T-helper 2 cell (primary cell): ENCODE measurements around the gene RC3H2.

Source experiments
- DNase-seq, 5 experiments: peaks; one replicate each; pipeline versions ENCODE4 v3.0.0 to v3.0.0-alpha.2; 2012 to 2022
- total RNA-seq, 2 donors: gene quantifications; one replicate each; lab custom pipeline; 2026; lab: John Stamatoyannopoulos, UW

RC3H2 gene
- total RNA-seq, result 92.9 to 111 reads per million in 2 donors

DNA sequence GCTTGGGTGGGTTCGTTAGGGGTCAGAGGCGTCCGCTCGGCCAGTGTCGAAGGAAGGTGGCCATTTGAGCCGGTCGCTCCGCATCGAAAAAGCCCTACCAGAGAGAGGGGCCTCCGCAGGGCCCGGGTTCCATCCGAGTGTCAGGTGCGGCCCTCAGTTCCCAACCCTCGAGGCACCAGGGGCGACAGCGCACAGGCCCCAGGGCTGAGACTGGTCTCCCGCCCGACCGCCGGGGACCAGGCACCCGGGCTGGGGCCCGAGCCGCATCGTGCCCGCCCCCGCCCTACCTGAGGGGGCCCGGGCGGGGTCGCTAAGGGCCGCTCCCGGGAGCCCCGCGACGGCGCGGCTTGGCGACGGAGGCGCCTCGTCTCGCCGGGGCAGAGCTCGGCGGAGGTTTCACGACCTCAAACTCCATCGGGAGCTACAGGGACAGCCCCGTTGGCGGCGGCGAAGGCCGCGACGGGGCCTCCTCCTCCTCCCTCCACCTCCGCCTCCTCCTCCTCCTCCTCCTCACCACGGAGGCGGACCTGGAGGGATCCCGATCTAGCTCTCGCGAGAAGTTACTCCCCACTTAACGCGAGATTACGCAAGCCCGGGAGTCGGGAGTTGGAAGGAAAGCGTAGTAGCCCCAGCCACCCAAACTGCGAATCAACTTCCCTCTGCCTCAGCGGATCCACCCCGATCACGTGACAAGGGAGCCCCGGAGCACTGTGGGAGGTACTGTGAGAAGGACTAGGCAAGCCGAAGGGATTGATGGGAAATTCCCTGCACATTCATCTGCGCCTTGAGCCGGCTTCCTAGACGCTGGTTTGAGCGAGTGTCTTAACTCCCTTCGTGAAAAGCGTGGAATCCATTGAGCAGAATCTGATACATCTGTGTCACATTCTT lies at the start of gene RC3H2:
RC3H2 (minus strand) TSS at position 537 of the 888 bp plus-strand sequence. CDS start 7,850 bp downstream, outside the sequence.
- DNase-seq, result peak; percentile 80 to 99 (median 96)

DNA sequence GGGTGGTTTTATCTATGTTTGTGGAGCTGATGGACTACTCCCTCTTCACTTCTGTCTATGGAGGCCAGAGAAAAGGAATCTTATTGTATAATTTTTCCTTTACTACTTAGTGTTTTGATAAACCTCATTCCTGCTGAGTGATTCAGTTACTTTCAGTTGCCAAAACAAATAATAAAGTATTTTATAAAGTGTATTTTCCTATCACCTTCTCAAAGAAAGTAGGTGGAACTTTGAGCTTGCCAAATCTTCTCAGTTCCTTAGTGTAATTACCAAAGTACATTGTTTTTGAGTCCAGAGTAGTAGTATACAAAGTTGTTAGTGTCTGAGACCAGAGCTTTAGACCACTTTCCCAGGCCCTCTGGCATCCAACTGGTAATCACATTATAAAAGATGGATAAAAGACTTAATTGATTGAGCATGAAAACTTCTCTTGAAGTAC lies 49.1 kb upstream of the RC3H2 start:
- no peak for DNase-seq

DNA sequence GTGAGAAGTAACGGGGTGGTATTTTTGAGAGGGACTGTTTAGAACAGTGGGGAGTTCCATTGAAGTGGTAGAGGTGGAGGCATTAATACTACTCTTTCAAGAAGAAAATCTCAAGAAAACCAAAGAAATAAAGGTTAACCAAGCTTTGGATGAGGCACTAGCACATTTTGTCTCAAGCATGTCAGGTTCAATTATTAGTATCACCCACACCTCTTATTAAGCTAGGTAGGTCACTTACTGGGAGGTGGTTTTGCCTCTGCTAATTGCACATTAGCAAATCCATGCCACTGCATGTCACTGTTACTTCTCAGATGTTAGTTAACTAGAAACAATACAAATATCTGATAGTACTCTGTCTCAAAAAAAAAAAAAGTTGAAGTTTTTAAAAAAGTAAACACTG lies 45.9 kb upstream of the RC3H2 start:
- DNase-seq, result no peak

GRCh38 chr9:122950263-122950662 lies 45.1 kb upstream of the RC3H2 start:
- DNase-seq, result no peak

- DNase-seq, result no peak
Observed at GRCh38 chr9:122949696-122950095, 44.5 kb upstream of the RC3H2 start.

DNA sequence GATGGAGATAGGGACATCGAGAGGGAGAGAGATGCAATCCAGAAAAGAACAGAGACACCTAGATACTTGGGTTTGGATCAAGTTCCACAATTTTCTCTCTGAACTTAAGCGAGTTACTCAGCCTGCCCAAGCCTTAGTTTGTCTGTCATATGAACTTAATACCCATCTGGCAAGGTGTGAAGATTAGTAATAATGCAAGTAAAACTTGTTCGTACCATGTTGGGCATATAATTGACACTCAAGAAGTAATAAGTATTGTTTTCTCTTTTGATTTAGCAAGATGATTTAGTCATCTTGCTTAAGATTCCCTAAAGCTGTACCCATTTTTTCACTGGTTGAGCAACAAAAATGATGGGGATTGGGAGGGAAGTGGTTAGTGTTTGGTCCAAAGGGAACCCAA lies 43.2 kb upstream of the RC3H2 start:
- peak in 1 of 5 experiments; percentile 77 for DNase-seq

DNA sequence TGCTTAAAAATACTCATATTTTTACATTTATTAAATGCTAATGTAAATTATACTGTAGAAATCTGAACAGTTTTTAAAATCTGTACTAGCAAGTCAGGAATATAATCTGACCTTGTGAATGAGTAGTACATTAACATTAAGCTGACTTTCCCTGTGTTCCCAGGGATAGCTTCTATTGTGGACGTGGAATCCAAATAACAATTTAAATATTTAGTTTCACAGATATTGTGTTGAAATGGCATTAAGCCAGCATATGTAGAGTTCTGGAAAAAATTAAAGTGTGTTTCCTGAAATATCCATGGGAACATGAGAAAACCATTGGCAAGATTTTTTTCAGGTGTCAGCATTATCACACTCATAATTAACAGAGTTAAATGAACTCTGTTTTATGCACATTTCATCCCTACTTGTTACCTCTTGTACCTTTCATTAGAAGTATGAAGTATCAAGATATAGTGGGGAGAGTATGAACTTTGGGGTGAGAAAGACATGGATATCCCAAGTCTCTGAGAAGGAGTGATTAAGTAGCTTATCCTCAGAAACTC lies 41.4 kb upstream of the RC3H2 start:
- DNase-seq, result no peak

DNA sequence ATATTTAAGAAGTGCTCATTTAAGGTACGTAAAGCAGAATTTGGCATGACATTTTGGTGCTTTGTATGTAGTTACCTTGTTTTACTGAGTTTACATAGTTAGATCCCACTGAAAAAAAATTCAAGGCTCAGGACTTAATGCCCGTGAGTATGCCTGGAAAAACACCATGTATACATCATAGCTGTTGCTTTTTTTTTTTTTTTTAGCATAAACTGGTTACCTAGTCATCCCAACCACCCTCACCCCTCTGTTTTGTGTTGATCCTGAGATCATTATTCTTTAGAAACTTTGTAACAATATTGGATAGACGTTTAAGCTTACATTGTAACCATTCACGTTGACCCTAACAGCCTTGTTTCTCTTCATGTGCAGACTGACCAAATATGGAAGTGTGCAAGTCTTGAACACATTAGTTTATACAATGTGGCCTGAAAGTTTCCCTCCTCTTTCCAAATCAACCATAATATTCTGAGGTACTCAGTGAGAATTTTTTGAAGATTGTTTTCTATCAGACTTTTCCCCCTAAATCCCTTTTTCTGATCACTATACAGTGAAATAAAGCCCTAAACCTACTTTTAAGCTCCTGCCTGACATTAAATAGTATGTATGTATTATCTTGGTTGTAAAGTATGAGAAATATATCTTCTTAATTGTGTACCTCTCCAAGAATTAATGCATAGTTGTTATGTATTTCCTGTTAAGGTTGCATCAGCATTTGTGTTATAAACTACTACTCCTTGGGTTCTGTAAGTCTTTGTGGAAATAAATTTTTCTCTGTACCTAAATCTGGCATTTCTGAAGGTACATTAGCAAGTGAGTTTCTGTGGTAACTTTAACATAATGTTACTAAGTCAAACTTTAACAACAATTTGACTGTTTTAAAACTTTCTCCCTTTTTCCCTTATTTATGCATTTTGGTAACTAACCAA lies 40.1 kb upstream of the RC3H2 start:
- DNase-seq, result no peak

- DNase-seq, result no peak
Observed at GRCh38 chr9:122941582-122942234, 36.5 kb upstream of the RC3H2 start.

DNA sequence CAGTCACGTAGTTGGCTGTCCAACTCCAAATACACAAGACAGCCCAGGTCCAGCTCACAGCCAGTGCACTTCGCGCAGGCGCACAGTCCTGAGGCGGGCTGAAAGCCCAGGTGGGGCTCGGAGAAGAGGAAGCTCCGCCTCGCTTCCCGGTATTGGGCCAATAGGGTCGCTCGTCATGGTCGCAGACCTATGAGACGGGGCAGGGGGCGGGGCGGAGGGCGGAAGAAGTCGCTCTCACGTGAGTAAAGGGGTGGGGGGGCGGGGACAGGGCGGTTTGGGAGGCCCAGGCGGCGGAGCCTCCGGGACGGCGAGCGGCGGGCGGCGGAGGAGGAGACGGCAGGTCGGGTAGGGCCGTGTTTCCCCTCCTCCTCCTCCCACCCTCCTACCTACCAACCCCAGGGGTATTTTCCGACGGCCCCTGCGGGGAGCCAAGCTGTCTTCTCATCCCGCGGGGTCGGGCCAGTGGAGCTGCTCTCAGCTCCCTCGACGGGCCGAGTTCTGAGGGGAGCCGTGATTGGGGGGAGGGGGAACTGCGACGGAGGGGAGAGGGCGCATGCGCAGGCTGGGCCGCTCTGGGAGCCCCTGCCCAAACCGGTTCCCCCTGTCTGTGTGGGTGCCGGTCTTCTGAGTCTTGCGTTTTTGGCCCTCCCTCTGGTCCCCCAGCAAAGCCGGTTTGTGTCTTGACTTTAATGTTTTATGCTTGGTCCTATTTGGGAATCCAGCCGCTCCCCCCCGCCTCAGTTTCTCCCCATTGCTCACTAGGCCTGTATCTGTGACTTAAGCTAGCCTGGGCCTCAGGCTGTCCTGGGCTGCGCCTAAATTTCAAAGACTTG lies 35.8 kb upstream of the RC3H2 start, which contains the start of gene RABGAP1:
RABGAP1 (plus strand) TSS at position 272 of the 833 bp plus-strand sequence. CDS start 16,040 bp downstream, outside the sequence.
- DNase-seq, result peak; percentile 93 to 99 (median 98)

GRCh38 chr9:122940454-122940748 lies 35.2 kb upstream of the RC3H2 start:
- DNase-seq, result no peak

DNA sequence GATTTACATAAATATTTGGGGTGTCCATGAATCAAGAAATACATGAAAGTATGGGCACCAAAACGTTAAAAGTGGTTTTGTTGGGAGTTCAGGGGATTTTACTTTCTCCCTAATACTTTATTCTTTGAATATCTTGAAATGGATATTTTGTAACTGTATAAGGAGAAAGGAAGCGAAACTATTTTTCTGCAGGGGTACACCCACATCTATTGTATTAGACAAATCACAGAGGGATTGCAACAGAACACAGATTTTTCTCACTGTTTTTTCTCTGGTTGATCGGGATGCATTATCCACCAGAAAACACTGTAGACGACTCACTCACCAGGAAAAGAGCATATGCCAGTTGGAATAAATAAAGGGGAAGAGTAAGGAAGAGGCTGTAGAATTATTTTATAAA lies 34.4 kb upstream of the RC3H2 start:
- DNase-seq, result no peak

GRCh38 chr9:122936883-122937282 lies 31.7 kb upstream of the RC3H2 start:
- DNase-seq, result no peak

DNA sequence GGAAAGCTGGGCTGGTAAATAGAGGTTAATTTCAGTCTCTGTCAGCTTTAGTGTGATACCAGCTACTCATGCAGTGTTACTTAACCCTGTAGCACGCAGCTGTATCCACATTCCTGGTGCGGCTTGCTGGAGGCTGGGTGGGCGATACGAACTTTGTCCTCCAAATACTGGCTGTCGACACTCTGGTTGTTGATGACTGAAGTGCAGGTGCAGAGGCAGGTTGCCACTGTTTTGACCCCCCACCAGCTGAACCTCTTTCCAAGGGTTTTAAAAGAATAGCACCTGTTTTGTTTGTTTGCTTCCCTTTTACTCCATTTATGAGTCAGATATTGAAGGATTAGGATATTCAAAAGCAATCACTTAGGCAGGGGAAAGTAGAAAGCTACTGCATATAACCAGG lies 31.3 kb upstream of the RC3H2 start:
- no peak for DNase-seq

GRCh38 chr9:122931226-122932121 lies 26.3 kb upstream of the RC3H2 start, which contains the start of gene ZBTB26:
Gene ZBTB26, minus strand, starts transcription at chr9:122931512. Its CDS starts 11,578 bp downstream, at chr9:122919934.
- DNase-seq, result peak; percentile 78 to 93 (median 85)

DNA sequence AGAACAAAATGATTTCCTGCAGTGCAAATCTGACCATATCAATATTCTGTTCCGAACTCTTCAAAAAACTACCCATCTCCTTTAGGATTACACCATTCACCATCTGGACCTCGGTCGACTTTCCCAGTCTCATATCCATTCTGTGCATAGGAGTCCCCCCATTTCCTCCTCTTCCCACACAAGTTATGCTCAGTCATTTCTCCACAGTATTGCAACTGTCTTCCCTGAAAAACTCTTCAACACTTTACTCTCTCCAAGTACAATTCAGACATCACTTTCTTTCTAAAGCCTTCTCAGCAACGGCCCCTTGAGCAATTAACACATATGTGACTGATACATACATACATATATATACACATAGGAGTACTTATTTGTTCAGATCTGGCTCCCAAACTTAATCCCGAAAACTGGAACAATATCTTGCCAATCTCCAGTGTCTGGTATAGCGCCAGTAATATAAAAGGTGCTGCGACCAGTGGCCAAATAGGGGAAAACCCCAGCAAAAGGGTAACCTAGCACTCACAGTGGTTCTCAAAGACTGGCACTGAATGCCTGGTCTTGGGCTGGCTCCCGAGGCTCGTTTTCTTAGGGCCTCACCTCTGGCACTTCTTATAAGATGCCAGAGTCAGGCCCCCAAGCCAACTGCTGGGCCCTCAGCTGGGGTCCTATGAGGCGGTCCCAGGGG lies 25.5 kb upstream of the RC3H2 start:
- DNase-seq, result no peak

DNA sequence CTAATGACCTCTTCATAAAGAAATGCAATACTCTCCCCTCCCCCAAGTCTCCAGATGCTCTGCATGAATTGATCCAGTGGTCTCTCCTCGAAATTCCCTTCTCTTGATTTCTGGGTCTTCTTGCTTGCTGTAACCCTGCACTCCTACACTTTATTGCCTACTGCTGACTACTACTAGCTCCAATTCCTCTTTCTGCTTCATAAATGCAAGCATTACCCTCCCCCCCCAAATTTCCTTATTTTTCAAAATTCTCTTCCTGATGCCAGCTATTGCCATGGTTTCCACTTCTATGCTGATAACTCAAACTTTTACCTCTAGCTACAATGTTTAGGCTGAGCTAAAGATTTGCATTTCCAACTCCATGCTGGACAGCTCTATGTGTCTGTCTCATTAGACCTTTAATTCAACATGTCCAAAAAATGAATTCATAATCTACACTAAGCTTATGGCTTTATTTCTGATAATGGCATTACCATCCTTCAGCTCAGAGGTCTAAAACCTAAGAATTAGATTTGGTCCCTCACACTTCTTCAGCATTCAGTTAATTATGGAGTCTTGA lies 24.7 kb upstream of the RC3H2 start:
- DNase-seq, result no peak

GRCh38 chr9:122923947-122924346 lies 18.8 kb upstream of the RC3H2 start:
- no peak for DNase-seq

GRCh38 chr9:122922713-122923112 lies 17.6 kb upstream of the RC3H2 start:
- DNase-seq, result no peak
